ENCODE results near the gene AMFR.

Gene AMFR

DNA sequence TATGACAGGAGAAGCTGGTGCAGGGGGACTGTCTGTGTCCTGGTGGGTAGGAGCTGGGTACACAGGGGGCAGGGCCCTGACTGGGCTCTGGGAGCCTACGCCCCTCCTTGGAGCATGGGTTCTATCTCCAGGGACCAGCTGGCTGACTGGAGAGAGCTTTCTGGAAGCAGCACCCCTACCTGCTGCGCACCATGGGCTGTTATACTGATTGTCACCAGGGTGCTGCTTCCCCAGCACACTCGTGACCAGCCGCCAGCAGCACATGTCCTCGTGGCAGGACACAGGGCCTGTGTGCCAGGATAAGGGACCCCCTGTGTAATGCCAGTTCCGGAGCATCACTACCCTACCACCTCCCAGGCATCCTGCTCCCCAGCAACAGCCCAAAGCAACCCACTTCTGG is 106.0 kb downstream of the AMFR start:
- H3K9me3 ChIP-seq (ENCODE audit: control insufficient read depth, insufficient read depth, low read depth, low read length) = no peaks in the 10 kb centered on the region
- TF ChIP-seq REPIN1 (tag by site-specific recombination; IDR thresholded peaks at IDR 0.05; ENCODE audit: low read depth) (no peak), ZNF24 (tag by site-specific recombination; IDR thresholded peaks at IDR 0.05) (no peak), OVOL3 (tag by site-specific recombination; IDR thresholded peaks at IDR 0.05) (no peak), ZNF514 (tag by site-specific recombination; IDR thresholded peaks at IDR 0.05) (no peak), ZNF302 (tag by site-specific recombination; IDR thresholded peaks at IDR 0.05; ENCODE audit: low read depth) (no peak), PRDM1 (tag by site-specific recombination; IDR thresholded peaks at IDR 0.05) (no peak)
- TF ChIP-seq, protein P1, sequence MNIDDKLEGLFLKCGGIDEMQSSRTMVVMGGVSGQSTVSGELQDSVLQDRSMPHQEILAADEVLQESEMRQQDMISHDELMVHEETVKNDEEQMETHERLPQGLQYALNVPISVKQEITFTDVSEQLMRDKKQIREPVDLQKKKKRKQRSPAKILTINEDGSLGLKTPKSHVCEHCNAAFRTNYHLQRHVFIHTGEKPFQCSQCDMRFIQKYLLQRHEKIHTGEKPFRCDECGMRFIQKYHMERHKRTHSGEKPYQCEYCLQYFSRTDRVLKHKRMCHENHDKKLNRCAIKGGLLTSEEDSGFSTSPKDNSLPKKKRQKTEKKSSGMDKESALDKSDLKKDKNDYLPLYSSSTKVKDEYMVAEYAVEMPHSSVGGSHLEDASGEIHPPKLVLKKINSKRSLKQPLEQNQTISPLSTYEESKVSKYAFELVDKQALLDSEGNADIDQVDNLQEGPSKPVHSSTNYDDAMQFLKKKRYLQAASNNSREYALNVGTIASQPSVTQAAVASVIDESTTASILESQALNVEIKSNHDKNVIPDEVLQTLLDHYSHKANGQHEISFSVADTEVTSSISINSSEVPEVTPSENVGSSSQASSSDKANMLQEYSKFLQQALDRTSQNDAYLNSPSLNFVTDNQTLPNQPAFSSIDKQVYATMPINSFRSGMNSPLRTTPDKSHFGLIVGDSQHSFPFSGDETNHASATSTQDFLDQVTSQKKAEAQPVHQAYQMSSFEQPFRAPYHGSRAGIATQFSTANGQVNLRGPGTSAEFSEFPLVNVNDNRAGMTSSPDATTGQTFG (tag by site-specific recombination; IDR thresholded peaks at IDR 0.05; ENCODE audit: borderline replicate concordance) = no peak
- TF ChIP-seq, protein P2, sequence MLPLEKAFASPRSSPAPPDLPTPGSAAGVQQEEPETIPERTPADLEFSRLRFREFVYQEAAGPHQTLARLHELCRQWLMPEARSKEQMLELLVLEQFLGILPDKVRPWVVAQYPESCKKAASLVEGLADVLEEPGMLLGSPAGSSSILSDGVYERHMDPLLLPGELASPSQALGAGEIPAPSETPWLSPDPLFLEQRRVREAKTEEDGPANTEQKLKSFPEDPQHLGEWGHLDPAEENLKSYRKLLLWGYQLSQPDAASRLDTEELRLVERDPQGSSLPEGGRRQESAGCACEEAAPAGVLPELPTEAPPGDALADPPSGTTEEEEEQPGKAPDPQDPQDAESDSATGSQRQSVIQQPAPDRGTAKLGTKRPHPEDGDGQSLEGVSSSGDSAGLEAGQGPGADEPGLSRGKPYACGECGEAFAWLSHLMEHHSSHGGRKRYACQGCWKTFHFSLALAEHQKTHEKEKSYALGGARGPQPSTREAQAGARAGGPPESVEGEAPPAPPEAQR (tag by site-specific recombination; IDR thresholded peaks at IDR 0.05) = no peak
- ChIA-PET CTCF (interaction anchor here (0.6 to 3.7 kb wide), 13 partner anchors 10 to 375 kb away, joined by 3 to 38 read pairs (median 5); no protein-coding TSS in a partner anchor), POLR2A (interaction anchor here (0.5 kb wide), 1 partner anchor 909 kb away, joined by 4 read pairs; no protein-coding TSS in a partner anchor)
- no peaks in the 10 kb centered on the region for H3K4me1 ChIP-seq (ENCODE audit: control insufficient read depth, insufficient read depth, low read length)
- H3K36me3 ChIP-seq (ENCODE audit: control insufficient read depth in 2 of 2, insufficient read depth in 1 of 2, low read length in 2 of 2) = no peaks in the 10 kb centered on the region
- H3K4me3 ChIP-seq (ENCODE audit: low read depth, low read length) = no peak overlapping the region
- H3K27ac ChIP-seq (ENCODE audit: extremely low read depth, low read depth, low read length) = no peak overlapping the region

DNA sequence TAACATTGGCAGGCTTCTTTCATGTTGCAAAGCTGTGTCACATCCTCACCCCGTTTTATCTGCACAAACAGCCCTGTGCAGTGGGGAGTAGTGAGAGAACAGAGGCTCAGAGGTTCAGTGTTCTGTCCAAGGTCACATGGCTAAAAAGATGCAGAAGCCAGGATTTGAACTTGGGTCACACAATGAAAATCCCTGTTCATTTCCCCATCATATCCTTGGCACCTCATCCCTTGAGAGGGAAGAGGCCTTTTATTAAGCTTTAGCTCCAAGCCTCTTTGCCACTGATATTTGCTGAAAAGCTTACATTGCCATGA is 106.6 kb downstream of the AMFR start:
- ChIA-PET CTCF (interaction anchor here (0.6 to 3.7 kb wide), 47 partner anchors 8 to 1186 kb away, joined by 3 to 38 read pairs (median 4); no protein-coding TSS in a partner anchor), POLR2A (no interaction called here)
- Histone ChIP-seq H3K9me3 (ENCODE audit: control insufficient read depth, insufficient read depth, low read depth, low read length) (no peaks in the 10 kb centered on the region), H3K4me3 (ENCODE audit: low read depth, low read length) (no peak overlapping the region), H3K4me1 (ENCODE audit: control insufficient read depth, insufficient read depth, low read length) (no peaks in the 10 kb centered on the region), H3K27ac (ENCODE audit: extremely low read depth, low read depth, low read length) (no peak overlapping the region), H3K36me3 (ENCODE audit: control insufficient read depth in 2 of 2, insufficient read depth in 1 of 2, low read length in 2 of 2) (no peaks in the 10 kb centered on the region)
- TF ChIP-seq WT1 (tag by site-specific recombination; IDR thresholded peaks at IDR 0.05) = no peak
- no peak for TF ChIP-seq ZNF302 (tag by site-specific recombination; IDR thresholded peaks at IDR 0.05; ENCODE audit: low read depth)
- TF ChIP-seq, protein P3, sequence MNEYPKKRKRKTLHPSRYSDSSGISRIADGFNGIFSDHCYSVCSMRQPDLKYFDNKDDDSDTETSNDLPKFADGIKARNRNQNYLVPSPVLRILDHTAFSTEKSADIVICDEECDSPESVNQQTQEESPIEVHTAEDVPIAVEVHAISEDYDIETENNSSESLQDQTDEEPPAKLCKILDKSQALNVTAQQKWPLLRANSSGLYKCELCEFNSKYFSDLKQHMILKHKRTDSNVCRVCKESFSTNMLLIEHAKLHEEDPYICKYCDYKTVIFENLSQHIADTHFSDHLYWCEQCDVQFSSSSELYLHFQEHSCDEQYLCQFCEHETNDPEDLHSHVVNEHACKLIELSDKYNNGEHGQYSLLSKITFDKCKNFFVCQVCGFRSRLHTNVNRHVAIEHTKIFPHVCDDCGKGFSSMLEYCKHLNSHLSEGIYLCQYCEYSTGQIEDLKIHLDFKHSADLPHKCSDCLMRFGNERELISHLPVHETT (tag by site-specific recombination; IDR thresholded peaks at IDR 0.05) = no peak
- TF ChIP-seq ZNF16 (tag by site-specific recombination; IDR thresholded peaks at IDR 0.05; ENCODE audit: low read depth) = no peak
- TF ChIP-seq ZNF223 (tag by site-specific recombination; IDR thresholded peaks at IDR 0.05) = no peak
- TF ChIP-seq ZNF202 (tag by site-specific recombination; IDR thresholded peaks at IDR 0.05; ENCODE audit: borderline replicate concordance) = no peak
- TF ChIP-seq, protein P4, sequence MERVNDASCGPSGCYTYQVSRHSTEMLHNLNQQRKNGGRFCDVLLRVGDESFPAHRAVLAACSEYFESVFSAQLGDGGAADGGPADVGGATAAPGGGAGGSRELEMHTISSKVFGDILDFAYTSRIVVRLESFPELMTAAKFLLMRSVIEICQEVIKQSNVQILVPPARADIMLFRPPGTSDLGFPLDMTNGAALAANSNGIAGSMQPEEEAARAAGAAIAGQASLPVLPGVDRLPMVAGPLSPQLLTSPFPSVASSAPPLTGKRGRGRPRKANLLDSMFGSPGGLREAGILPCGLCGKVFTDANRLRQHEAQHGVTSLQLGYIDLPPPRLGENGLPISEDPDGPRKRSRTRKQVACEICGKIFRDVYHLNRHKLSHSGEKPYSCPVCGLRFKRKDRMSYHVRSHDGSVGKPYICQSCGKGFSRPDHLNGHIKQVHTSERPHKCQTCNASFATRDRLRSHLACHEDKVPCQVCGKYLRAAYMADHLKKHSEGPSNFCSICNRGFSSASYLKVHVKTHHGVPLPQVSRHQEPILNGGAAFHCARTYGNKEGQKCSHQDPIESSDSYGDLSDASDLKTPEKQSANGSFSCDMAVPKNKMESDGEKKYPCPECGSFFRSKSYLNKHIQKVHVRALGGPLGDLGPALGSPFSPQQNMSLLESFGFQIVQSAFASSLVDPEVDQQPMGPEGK (tag by site-specific recombination; IDR thresholded peaks at IDR 0.05) = no peak
- TF ChIP-seq ZNF2 (tag by site-specific recombination; IDR thresholded peaks at IDR 0.05) = no peak
- no peak for TF ChIP-seq BCL11A (tag by site-specific recombination; IDR thresholded peaks at IDR 0.05; ENCODE audit: low read depth)
- no peak for TF ChIP-seq ZNF274 (IDR thresholded peaks at IDR 0.05; ENCODE audit: low read length)
- no peak for TF ChIP-seq ZNF274 (tag by site-specific recombination; IDR thresholded peaks at IDR 0.05; ENCODE audit: borderline replicate concordance)
- TF ChIP-seq ZIC2 (tag by site-specific recombination; IDR thresholded peaks at IDR 0.05) = no peak
- TF ChIP-seq, protein P5, sequence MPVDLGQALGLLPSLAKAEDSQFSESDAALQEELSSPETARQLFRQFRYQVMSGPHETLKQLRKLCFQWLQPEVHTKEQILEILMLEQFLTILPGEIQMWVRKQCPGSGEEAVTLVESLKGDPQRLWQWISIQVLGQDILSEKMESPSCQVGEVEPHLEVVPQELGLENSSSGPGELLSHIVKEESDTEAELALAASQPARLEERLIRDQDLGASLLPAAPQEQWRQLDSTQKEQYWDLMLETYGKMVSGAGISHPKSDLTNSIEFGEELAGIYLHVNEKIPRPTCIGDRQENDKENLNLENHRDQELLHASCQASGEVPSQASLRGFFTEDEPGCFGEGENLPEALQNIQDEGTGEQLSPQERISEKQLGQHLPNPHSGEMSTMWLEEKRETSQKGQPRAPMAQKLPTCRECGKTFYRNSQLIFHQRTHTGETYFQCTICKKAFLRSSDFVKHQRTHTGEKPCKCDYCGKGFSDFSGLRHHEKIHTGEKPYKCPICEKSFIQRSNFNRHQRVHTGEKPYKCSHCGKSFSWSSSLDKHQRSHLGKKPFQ (tag by site-specific recombination; IDR thresholded peaks at IDR 0.05) = no peak
- TF ChIP-seq KLF1 (tag by site-specific recombination; IDR thresholded peaks at IDR 0.05) = no peak
- TF ChIP-seq, protein P6, sequence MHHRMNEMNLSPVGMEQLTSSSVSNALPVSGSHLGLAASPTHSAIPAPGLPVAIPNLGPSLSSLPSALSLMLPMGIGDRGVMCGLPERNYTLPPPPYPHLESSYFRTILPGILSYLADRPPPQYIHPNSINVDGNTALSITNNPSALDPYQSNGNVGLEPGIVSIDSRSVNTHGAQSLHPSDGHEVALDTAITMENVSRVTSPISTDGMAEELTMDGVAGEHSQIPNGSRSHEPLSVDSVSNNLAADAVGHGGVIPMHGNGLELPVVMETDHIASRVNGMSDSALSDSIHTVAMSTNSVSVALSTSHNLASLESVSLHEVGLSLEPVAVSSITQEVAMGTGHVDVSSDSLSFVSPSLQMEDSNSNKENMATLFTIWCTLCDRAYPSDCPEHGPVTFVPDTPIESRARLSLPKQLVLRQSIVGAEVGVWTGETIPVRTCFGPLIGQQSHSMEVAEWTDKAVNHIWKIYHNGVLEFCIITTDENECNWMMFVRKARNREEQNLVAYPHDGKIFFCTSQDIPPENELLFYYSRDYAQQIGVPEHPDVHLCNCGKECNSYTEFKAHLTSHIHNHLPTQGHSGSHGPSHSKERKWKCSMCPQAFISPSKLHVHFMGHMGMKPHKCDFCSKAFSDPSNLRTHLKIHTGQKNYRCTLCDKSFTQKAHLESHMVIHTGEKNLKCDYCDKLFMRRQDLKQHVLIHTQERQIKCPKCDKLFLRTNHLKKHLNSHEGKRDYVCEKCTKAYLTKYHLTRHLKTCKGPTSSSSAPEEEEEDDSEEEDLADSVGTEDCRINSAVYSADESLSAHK (tag by site-specific recombination; IDR thresholded peaks at IDR 0.05) = no peak
- TF ChIP-seq, protein P7, sequence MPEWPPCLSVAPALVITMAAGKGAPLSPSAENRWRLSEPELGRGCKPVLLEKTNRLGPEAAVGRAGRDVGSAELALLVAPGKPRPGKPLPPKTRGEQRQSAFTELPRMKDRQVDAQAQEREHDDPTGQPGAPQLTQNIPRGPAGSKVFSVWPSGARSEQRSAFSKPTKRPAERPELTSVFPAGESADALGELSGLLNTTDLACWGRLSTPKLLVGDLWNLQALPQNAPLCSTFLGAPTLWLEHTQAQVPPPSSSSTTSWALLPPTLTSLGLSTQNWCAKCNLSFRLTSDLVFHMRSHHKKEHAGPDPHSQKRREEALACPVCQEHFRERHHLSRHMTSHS (tag by site-specific recombination; IDR thresholded peaks at IDR 0.05) = no peak
- no peak for TF ChIP-seq KLF16 (tag by site-specific recombination; IDR thresholded peaks at IDR 0.05)
